ENCODE measurements around the gene TAB3. TPM values are rescaled to one million over a fixed set of nuclear protein-coding genes. Genes with fewer than 3 reads are reported as not detected.

TAB3 gene
- total RNA-seq, 4 donors from 2014 or later = 15.6 to 32.9 (median 30.3) TPM

DNA sequence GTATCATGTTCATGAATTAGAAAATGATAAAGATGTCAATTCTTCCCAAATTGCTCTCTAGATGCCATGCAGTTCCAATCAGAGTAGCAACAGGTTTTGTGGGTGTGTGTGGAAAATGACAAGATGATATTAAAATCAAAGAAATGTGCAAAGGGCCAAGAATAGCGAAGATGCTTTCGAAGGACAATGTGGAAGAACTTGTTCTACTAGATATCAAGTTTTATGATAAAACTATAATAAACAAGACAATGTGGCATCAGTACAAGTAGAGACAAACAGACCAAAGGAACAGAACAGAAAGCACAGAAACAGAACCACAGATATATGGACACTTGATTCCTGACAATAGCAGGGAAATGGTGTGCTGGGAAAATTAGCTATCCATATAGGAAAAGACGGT is 9.0 kb downstream of the TAB3 start:
- H3K36me3 ChIP-seq = no peaks in the 10 kb centered on the region
- TF ChIP-seq EP300 (IDR thresholded peaks at IDR 0.05) = no peak
- TF ChIP-seq, protein P1, sequence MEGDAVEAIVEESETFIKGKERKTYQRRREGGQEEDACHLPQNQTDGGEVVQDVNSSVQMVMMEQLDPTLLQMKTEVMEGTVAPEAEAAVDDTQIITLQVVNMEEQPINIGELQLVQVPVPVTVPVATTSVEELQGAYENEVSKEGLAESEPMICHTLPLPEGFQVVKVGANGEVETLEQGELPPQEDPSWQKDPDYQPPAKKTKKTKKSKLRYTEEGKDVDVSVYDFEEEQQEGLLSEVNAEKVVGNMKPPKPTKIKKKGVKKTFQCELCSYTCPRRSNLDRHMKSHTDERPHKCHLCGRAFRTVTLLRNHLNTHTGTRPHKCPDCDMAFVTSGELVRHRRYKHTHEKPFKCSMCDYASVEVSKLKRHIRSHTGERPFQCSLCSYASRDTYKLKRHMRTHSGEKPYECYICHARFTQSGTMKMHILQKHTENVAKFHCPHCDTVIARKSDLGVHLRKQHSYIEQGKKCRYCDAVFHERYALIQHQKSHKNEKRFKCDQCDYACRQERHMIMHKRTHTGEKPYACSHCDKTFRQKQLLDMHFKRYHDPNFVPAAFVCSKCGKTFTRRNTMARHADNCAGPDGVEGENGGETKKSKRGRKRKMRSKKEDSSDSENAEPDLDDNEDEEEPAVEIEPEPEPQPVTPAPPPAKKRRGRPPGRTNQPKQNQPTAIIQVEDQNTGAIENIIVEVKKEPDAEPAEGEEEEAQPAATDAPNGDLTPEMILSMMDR (IDR thresholded peaks at IDR 0.05) = no peak
- H3K27ac ChIP-seq = no peak overlapping the region
- no peaks in the 10 kb centered on the region for H3K4me1 ChIP-seq
- H3K27me3 ChIP-seq = peaks cover 0 to 12% of the 10 kb centered on the region in 2 donors
- H3K9me3 ChIP-seq = no peaks in the 10 kb centered on the region
- 83 to 98% methylated on average over 3 of the region's 3 CpGs for WGBS, 2 donors
- DNase-seq (ENCODE audit: low spot score in 2 of 2) = no peak
- H3K4me3 ChIP-seq = no peak overlapping the region

DNA sequence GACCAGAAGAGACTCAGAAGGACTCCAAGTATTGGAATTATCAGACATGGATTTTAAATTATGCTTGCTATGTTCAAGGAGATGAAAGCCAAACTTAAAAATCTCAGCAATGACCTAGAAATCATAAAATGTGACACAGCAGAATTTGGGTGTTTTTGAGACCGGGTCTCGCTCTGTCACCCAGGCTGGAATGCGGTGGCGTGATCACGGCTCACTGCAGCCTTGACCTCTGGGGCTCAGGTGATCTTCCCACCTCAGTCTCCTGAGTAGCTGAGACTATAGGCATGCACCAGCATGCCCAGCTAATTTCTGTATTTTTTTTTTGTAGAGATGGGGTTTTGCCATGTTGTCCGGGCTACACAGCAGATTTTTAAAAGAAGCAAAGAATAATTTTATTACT is 12.7 kb downstream of the TAB3 start:
- TF ChIP-seq POLR2A (IDR thresholded peaks at IDR 0.05) (no peak), EP300 (IDR thresholded peaks at IDR 0.05) (no peak)
- TF ChIP-seq, protein P1 (IDR thresholded peaks at IDR 0.05) = no peak
- WGBS, 2 donors = 87 to 93% methylated on average over 6 of the region's 6 CpGs
- H3K4me3 ChIP-seq = no peak overlapping the region
- H3K9me3 ChIP-seq = no peaks in the 10 kb centered on the region
- H3K27me3 ChIP-seq = peaks cover 0 to 15% of the 10 kb centered on the region in 2 donors
- no peaks in the 10 kb centered on the region for H3K36me3 ChIP-seq
- no peak for DNase-seq (ENCODE audit: low spot score in 2 of 2)
- peak overlapping the region in 1 of 4 donors; percentile 30 for H3K27ac ChIP-seq
- no peaks in the 10 kb centered on the region for H3K4me1 ChIP-seq

DNA sequence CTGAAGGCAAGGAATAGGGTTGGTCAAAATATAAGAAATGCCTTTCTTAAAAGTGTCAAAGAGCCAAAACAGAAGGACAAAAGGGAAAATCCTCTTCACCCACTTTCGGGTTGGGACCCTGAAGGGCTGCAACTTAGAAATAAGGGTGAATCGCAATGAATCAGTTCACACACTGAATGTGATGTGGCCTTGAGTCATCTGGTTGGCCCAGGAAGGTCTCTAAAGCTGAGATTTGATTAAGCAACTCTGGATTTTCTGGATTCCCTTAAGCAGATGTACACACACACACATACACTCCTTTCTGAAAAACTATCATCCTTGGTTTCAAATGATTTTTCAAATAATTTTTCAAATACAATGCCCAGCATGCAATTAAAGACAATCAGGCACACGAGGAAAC is 13.1 kb downstream of the TAB3 start:
- Histone ChIP-seq H3K4me1 (no peaks in the 10 kb centered on the region), H3K4me3 (no peak overlapping the region), H3K36me3 (no peaks in the 10 kb centered on the region), H3K9me3 (no peaks in the 10 kb centered on the region), H3K27ac (no peak overlapping the region), H3K27me3 (peaks cover 0 to 15% of the 10 kb centered on the region in 2 donors)
- 69 to 74% methylated on average over 3 of the region's 3 CpGs for WGBS, 2 donors
- no peak for DNase-seq (ENCODE audit: low spot score in 2 of 2)
- TF ChIP-seq POLR2A (IDR thresholded peaks at IDR 0.05) = no peak
- TF ChIP-seq, protein P1 (IDR thresholded peaks at IDR 0.05) = no peak

- H3K27me3 ChIP-seq = peaks cover 0 to 11% of the 10 kb centered on the region in 2 donors
- DNase-seq (ENCODE audit: low spot score in 2 of 2) = no peak
- TF ChIP-seq, protein P1 (IDR thresholded peaks at IDR 0.05) = no peak
- TF ChIP-seq EP300 (IDR thresholded peaks at IDR 0.05) (no peak), POLR2A (IDR thresholded peaks at IDR 0.05) (no peak)
- no peaks in the 10 kb centered on the region for H3K9me3 ChIP-seq
- 71 to 80% methylated on average over 3 of the region's 3 CpGs for WGBS, 2 donors
- no peak overlapping the region for H3K27ac ChIP-seq
- H3K4me1 ChIP-seq = no peaks in the 10 kb centered on the region
- no peak overlapping the region for H3K4me3 ChIP-seq
- H3K36me3 ChIP-seq = no peaks in the 10 kb centered on the region
Observed at GRCh38 chrX:30874851-30875250, 14.2 kb downstream of the TAB3 start.

GRCh38 chrX:30870572-30870971 is 18.5 kb downstream of the TAB3 start:
- no peaks in the 10 kb centered on the region for H3K36me3 ChIP-seq
- DNase-seq (ENCODE audit: low spot score in 2 of 2) = no peak
- H3K4me1 ChIP-seq = no peaks in the 10 kb centered on the region
- no peak overlapping the region for H3K4me3 ChIP-seq
- TF ChIP-seq, protein P1 (IDR thresholded peaks at IDR 0.05) = no peak
- TF ChIP-seq POLR2A (IDR thresholded peaks at IDR 0.05) (no peak), EP300 (IDR thresholded peaks at IDR 0.05) (no peak)
- peaks cover 0 to 3% of the 10 kb centered on the region in 2 donors for H3K27me3 ChIP-seq
- H3K27ac ChIP-seq = no peak overlapping the region
- no peaks in the 10 kb centered on the region for H3K9me3 ChIP-seq
- 69 to 72% methylated on average over 2 of the region's 2 CpGs for WGBS, 2 donors
